ENCODE data around the gene PEX5. TPM values are rescaled to one million over a fixed set of nuclear protein-coding genes. Genes with fewer than 3 reads are reported as not detected.
"Not testable (repeated sequence)": the region's sequence is repeated elsewhere in the genome, so short reads cannot be mapped to it uniquely, and the experiment has no call there.

PEX5 gene
- total RNA-seq, 1 donor, result 32.3 TPM

DNA sequence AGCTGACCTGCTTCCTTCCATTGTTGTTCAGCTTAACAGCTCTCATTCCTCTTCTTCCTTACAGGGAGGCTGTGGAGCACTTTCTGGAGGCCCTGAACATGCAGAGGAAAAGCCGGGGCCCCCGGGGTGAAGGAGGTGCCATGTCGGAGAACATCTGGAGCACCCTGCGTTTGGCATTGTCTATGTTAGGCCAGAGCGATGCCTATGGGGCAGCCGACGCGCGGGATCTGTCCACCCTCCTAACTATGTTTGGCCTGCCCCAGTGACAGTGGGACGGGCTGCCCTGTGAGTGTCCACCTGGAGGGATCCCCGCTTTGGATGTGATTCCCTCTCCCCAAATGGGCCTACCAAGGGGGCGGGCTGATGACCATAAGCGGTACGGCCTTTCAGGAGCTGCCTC lies 20.5 kb downstream of the PEX5 start:
- DNase-seq (ENCODE audit: low read depth in 2 of 3, low spot score in 2 of 3), result no peak

DNA sequence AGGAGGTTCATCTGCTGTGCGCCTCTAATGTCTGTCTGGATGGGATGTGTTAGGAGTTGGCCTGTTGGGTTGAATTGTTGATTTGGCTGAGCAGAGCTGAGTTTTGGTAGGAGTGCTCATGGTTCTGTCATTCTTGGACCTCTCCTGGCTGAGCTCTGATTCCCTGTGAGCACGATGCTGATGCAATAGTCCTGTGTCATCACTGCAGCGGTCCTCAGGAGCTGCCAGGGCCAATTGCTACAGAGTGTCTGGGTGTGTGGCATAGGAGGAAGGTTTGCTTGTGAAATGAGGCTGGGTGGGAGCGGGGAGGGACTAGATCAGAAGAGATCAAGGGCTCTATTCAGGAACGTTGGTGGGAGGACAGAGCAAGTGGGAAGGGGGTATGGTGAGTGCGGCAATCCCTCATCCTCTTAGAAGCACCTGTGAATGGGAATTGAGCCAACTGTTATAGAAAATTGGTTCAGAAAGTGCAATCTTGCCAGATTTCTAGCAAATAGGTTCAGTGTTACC lies 21.2 kb downstream of the PEX5 start:
- no peak for DNase-seq (ENCODE audit: low read depth in 2 of 3, low spot score in 2 of 3)

DNA sequence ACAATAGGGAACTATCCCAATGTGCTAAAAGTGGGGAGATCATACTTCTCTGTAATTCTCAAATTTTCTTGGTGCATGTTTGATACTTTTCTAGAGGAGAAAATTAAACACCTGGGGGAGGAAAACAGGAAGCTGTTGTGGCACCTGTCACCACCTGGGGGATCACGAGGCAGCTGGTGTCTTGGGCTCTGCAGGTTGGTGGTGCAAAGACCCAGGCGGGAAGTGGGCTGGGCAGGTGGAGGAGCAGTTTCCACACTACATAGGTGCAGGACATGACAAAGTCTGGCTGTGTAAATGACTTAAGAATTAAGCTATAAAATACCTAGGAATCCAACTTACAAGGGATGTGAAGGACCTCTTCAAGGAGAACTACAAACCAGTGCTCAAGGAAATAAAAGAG lies 23.2 kb downstream of the PEX5 start:
- DNase-seq (ENCODE audit: low read depth in 2 of 3, low spot score in 2 of 3), result no peak

DNA sequence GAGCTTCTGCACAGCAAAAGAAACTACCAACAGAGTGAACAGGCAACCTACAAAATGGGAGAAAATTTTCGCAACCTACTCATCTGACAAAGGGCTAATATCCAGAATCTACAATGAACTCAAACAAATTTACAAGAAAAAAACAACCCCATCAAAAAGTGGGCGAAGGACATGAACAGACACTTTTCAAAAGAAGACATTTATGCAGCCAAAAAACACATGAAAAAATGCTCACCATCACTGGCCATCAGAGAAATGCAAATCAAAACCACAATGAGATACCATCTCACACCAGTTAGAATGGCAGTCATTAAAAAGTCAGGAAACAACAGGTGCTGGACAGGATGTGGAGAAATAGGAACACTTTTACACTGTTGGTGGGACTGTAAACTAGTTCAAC lies 24.3 kb downstream of the PEX5 start:
- not testable (repeated sequence) for DNase-seq (ENCODE audit: low read depth in 2 of 3, low spot score in 2 of 3)

DNA sequence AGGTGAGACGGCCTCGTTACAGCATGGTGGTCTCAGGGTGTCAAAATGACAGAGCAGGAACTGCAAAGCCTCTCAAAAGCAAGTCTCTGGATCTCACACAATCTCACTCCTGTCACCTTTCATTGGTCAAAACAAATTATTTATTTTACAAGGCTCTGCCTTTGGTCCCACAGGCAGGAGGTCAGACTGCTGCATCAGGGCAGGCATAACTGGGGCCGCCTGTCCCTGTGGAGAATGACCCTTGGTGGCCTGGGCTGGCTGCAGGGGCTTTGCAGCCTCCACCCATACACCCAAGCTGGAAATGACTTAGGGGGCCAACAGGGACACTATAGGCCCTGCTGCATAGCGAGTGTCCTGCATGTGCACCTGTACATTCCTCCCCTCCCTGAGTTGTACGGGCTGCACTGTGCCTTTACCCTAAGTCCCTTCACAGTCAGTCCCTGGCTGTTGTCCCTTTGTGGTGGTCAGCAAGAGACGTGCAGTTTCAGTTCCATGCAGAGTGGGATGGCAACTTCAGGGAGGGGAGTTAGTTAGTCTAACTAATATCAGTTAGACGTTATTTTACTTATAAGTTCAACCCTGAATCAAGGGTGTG lies 28.1 kb downstream of the PEX5 start:
- no peak for DNase-seq (ENCODE audit: low read depth in 2 of 3, low spot score in 2 of 3)

DNA sequence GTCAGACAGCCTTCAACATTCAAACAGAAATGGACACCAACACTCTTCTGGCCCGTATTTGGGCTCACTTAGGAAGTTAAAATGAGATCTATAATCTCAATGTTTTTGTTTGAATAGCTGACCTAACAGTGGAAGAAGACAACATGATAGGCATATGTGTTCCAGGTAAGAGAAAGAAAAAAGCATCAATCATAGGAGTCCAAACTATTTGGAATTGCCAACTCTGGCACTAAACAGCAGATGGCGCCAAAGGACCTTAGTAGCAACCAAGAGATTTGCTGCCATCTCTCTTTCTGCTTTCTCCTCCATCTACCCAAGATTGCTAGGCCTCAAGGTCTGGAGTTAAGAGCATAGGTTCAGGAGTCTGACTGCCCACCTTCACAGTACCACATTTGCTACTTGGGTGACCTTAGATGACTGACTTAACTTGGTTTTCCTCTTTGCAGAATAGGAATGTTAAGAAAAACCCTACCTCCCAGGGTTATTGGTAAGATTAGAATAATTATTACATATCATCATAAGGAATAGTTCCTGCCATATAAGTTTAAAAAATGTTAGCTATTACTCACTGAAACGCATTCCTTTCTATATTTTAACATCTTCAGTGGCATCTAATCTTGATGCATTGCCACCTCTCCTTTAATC lies 30.2 kb downstream of the PEX5 start:
- peak; percentile 37 to 89 (median 71) for DNase-seq (ENCODE audit: low read depth in 2 of 3, low spot score in 2 of 3)

DNA sequence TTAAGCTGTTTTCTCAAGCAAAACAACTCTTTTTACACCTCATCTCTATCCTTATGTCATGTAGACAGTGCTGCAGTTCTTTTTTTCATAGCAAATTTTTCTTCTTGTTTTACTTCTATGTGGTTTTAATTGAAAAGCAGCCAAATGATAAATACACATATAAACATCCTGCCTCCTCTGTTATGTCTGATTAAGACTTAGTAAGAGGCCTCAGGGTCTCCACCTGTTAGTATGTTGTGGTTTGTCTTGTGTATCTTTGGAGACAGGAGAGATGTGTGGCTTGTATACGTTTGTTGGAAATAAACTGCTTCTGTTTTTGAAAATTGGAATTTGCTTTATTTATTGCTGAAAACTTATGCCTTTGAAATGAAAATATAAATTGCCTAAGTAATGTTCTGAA lies 32.0 kb downstream of the PEX5 start:
- DNase-seq (ENCODE audit: low read depth in 2 of 3, low spot score in 2 of 3), result no peak

DNA sequence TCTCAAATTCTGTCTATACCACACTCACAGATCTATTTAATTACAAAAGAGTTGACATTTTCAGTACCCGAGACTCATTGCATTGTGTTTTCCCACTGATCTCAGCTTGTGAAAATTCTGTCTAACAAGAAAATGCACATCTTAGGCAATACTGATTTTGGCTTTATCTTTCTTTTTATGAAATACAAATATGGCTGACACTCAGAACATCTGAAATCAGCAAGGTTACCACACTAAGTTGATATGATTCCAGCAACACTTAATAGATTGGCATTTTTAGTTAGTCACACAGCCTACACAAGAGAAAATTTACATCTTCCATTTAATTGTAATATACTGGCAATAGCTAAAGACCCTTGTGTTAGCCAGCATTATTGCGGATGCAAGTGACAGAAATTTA lies 40.3 kb downstream of the PEX5 start:
- no peak for DNase-seq (ENCODE audit: low read depth in 2 of 3, low spot score in 2 of 3)

DNA sequence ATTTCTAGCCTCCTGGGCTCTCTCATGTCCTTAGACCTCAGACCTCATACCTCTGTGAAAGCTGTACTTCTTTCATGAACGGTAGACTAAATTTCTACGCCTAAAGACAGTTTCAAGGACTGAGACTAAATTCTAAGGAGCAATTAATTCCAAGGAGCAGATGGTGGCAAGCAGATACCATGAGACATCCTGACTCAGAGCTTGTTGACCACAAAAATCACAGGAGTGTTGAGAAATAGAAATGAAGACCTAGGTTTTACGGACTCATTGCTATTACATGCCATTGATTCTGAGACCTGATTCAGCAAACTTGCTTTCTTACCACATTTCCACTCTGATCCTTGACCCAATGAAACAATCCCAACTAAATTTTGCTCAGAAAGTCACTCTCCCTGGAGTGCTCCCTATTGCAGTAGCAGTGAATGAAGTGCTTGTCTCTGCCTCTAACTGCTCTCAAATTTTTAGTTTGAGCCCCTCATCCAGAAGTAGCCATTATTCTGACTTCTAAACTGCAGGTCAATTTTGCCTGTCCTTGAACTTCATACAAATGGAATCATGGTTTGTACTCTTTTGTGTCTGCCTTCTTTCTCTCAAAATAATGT lies 52.0 kb downstream of the PEX5 start:
- peak in 2 of 3 donors; percentile 24 to 52 for DNase-seq (ENCODE audit: low read depth in 2 of 3, low spot score in 2 of 3)

DNA sequence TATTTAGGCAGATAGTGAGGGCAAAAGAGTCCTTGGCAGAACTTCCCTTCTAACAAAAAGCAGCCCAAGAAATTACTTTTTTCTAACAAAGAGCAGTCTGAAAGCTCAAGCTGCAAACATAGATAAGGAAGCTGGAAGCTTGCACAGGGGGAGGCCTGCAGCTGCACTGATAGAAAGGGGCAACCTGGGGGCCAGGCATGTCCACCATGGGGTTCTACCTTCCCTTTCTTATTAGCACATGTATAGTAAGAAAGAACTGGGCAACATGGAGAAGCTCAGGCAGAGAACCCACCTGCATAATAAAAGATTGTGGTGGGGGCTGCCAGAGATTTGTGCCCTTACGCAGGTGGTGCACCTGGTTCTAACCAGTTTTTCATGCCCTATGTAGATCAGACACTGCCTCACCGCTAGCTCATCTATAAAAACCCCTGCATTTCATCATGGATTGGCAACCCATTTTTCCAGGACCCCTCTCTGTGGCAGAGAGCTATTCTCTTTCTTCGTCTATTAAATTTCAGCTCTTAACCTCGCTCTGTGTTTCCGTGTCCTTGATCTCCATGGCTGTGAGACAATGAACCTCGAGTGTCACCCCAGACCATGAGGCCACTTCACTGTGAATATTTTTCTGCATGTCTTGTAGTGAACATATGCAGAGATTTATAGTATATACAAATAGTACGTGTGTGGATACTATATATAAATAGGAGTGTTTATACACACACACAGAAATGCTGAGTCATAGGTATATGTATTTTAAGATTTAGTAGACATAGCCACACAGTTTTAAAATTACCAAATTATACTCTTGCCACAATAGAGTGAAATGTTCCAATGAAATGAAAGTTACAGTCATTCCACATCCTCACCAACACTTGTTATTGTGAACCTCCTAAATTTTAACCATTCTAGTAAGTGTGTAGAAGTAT lies 53.0 kb downstream of the PEX5 start:
- peak in 2 of 3 donors; percentile 50 to 83 for DNase-seq (ENCODE audit: low read depth in 2 of 3, low spot score in 2 of 3)

DNA sequence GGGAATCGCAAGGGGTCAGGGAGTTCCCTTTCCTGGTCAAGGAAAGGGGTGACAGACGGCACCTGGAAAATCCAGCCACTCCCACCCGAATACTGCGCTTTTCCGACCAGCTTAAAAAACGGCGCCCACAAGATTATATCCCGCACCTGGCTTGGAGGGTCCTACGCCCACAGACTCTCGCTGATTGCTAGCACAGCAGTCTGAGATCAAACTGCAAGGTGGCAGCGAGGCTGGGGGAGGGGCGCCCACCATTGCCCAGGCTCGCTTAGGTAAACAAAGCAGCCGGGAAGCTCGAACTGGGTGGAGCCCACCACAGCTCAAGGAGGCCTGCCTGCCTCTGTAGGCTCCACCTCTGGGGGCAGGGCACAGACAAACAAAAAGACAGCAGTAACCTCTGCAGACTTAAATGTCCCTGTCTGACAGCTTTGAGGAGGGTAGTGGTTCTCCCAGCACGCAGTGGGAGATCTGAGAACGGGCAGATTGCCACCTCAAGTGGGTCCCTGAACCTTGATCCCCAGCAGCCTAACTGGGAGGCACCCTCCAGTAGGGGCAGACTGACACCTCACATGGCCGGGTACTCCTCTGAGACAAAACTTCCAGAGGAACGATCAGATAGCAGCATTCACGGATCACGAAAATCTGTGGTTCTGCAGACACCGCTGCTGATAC lies 62.0 kb downstream of the PEX5 start:
- not testable (repeated sequence) for DNase-seq (ENCODE audit: low read depth in 2 of 3, low spot score in 2 of 3)

DNA sequence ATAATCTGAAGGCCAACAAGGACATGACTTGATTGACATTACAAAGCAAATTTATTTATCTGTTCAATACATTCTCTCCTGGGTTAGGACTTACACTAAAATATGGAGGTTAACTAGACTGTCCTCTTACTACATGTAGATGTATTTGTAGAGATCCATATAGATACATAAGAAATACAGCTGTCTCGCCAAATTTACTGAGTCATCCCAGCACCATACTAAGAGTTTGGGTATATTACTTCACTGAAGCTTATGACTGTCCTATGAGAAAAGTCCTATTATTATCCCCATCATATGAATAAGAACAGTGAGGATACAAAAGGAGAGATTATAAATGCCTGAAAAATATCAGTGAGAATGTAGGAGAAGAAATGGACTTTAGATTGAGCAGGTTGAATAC lies 69.6 kb downstream of the PEX5 start:
- no peak for DNase-seq (ENCODE audit: low read depth in 2 of 3, low spot score in 2 of 3)

Other genes starting within 250 kb of the PEX5 start
- not detected for gene RNU7-1, start 245.9 kb upstream of the PEX5 start, total RNA-seq
- gene C12orf57, start 245.7 kb upstream of the PEX5 start, total RNA-seq, result 336 TPM
- gene PTPN6, start 238.3 kb upstream of the PEX5 start, total RNA-seq, result 403 TPM
- gene PHB2, start 219.0 kb upstream of the PEX5 start, total RNA-seq, result 344 TPM
- 22.4 TPM for gene EMG1, start 218.8 kb upstream of the PEX5 start, total RNA-seq
- 33.1 TPM for gene LPCAT3, start 171.2 kb upstream of the PEX5 start, total RNA-seq
- 0.81 TPM for gene C1S, start 129.0 kb upstream of the PEX5 start, total RNA-seq
- 11.0 TPM for gene C1R, start 97.2 kb upstream of the PEX5 start, total RNA-seq
- gene C1RL, start 80.5 kb upstream of the PEX5 start, total RNA-seq, result 71.9 TPM
- under 0.01 TPM for gene RBP5, start 60.8 kb upstream of the PEX5 start, total RNA-seq
- gene CLSTN3, start 59.3 kb upstream of the PEX5 start, total RNA-seq, result 53.9 TPM
- gene ACSM4, start 114.4 kb downstream of the PEX5 start, total RNA-seq, result not detected